Frontal cortex (tissue), 4 donors: Measurements from ENCODE around the gene ATE1. TPM values are rescaled to one million over a fixed set of nuclear protein-coding genes. Genes with fewer than 3 reads are reported as not detected.
"Not testable (repeated sequence)": the region's sequence is repeated elsewhere in the genome, so short reads cannot be mapped to it uniquely, and the experiment has no call there.

Experiments
- DNase-seq, 2 donors: peaks; one replicate each; pipeline ENCODE4 v3.0.0; 2012; ENCODE audit warnings: low spot score in 2 of 2
- FAIRE-seq: peaks from 2 replicates; lab custom pipeline; 2012; peaks lifted over from hg19 to GRCh38; lab: Jason Lieb, UNC
- small RNA-seq: library from RNA; depleted of rRNA; stranded (forward); fragments of <200 nt; gene quantifications from one replicate; pipeline ENCODE3, GENCODE V24; 2014
- total RNA-seq: library from RNA; depleted of rRNA; stranded (reverse); fragments of >200 nt; gene quantifications from one replicate; pipeline ENCODE4 v1.2.3, GENCODE V29; 2014
- donor health status: control.
- donor health status: control.
- donor health status: control.

Gene ATE1
- total RNA-seq, 1 donor from 2014 or later, result 56.3 TPM

DNA sequence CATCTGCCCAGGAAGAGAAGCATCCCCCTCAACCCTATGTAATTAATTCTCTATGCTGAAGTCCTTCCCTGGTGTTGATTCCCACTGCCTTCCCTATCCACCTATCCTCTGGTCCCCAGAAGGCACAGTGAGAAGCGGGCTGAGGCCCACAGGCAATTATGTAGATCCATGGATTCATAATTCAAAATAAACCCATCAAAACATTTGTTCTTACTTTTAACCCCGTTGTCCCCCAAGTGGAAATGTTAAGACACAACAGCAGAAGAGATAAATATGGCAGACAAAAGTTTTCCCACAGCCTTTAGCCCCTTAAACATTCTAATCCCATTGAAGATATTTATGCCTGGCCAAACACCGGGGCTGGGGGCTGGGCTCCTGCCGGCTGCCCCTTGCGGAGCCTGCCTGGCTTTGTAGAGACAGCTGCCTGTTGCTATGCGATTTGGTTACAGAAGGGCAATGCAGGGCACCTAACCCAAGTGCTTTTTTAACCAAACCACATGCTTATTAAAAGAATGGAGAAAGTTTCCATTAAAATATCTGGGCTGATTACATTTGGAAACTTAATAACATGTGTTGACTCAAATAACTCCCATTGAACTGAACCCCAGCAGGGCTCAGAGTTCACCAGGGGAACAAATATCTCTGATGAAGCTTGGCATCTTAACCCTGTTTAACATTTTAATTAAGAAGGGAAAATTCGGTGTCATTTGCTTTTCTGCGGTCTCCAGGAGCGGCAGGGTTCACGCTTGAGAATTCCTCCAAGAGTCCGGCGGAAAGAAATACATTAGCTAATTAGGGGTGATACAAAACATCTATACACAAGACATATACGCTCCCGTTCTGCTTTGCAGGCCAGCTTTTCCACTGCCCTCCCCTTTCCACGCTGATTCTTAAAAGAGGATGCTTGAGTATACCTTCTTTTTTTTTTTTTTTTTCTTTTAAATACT is 218.8 kb downstream of the ATE1 start:
- no peak for FAIRE-seq
- no peak for DNase-seq

GRCh38 chr10:121702351-121703320 is 225.2 kb downstream of the ATE1 start:
- no peak for FAIRE-seq
- DNase-seq, result peak in 1 of 2 donors; percentile 18

DNA sequence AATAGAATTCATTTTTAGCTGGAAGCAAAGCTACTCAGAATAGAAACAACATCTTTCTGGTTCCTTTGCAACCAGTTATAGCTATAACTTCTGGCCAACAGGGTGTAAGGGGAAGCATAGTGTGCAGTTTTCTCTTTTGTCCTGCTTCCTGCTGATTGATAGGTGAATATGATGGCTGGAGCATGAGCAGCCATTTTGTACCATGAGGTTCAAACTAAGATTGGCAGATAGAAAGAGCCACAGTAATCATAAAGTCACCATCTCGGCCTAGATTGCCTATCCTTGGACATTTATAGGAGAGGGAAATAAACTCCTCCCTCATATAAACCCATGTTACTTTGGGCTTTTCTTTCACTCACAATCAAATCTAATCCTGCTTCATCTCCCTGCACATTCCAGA is 227.4 kb downstream of the ATE1 start:
- DNase-seq, result no peak
- FAIRE-seq, result no peak

GRCh38 chr10:121699703-121700102 is 228.1 kb downstream of the ATE1 start:
- DNase-seq, FAIRE-seq: not testable (repeated sequence)

DNA sequence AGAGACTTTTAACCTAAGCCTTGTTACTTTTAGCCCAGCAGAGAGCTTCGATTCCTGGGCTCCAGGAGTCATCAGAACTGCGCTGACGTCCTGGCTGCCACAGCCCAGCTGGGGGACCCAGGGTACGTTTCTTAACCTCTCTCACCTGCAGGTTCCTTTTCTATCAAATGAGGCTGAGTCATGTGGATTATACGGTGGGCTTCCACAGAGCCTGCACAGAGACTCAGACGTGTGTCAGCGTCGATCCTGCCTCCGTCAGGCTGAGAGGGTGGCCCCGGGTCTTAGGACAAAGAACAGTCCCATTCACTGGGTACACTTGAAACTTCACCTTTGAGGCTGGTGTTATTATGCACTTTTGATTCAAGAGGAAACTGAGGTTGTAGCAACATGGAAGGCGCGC is 228.9 kb downstream of the ATE1 start:
- no peak for DNase-seq
- no peak for FAIRE-seq

GRCh38 chr10:121698336-121698735 is 229.5 kb downstream of the ATE1 start:
- no peak for DNase-seq
- no peak for FAIRE-seq

- DNase-seq (no peak), FAIRE-seq (no peak)
Observed at GRCh38 chr10:121696854-121697253, 231.0 kb downstream of the ATE1 start.

- DNase-seq, result no peak
Observed at GRCh38 chr10:121695731-121696464, 231.9 kb downstream of the ATE1 start.

GRCh38 chr10:121694966-121695643 is 232.7 kb downstream of the ATE1 start:
- DNase-seq (no peak), FAIRE-seq (no peak)

More at GRCh38 chr10:121695731-121696464, 231.9 kb downstream of the ATE1 start:
- no peak for FAIRE-seq

GRCh38 chr10:121694327-121694965 is 233.4 kb downstream of the ATE1 start:
- FAIRE-seq (no peak), DNase-seq (no peak)

DNA sequence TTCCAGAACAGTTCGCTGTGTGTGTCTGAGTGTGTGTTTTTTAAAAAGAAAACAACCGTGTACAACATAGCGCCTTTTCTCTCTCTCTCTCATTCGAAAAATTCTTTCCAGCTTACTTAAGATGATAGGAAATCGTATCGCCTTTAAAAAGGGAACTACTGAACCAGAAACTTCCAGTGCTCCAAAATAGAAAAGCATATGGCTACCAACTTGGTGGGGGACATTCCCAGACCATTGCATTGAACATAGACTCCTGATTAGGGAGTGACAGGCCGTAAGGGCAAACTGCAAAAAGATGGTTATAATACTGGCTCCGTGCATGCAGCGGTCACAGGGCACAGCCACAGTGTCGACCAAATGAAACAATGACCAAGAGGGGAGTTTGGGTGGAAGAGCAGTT is 235.2 kb downstream of the ATE1 start:
- no peak for FAIRE-seq
- no peak for DNase-seq

DNA sequence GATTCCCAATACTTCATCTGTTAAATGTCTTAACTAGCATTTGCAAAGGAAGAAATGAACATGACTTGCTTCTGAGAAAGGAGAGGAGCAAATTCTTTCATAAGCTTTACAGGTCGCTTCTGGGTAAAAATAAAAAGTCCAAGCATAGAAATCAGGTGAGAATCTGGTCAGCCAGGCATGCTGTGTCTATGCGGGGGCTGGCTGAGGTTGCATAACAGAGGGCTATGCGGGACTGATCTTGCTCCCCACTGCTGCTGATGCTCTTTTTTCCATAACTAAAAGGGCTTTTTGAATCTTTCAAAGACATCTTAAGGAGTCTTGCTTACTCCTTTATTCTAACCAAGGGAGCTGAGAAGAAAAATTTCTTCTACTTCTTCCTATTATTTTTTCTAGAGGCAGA is 236.9 kb downstream of the ATE1 start:
- no peak for FAIRE-seq
- no peak for DNase-seq

Small RNA genes lying within 50 kb of the gene (small RNA-seq; reads per million reads assigned to genes)
- not detected for gene RF00019
- gene RF02219, result not detected

Other genes starting within 250 kb of the ATE1 start
- 34.6 TPM for gene NSMCE4A, start 47.2 kb upstream of the ATE1 start, total RNA-seq
- gene TACC2, start 61.1 kb upstream of the ATE1 start, total RNA-seq, result 14.7 TPM